CMK (cell line): Measurements from ENCODE around the gene RHOC.

Source experiments
- DNase-seq: peaks from one replicate; pipeline ENCODE4 v3.0.0-alpha.2; 2010; ENCODE audit warnings: low read depth

The RHOC gene

DNA sequence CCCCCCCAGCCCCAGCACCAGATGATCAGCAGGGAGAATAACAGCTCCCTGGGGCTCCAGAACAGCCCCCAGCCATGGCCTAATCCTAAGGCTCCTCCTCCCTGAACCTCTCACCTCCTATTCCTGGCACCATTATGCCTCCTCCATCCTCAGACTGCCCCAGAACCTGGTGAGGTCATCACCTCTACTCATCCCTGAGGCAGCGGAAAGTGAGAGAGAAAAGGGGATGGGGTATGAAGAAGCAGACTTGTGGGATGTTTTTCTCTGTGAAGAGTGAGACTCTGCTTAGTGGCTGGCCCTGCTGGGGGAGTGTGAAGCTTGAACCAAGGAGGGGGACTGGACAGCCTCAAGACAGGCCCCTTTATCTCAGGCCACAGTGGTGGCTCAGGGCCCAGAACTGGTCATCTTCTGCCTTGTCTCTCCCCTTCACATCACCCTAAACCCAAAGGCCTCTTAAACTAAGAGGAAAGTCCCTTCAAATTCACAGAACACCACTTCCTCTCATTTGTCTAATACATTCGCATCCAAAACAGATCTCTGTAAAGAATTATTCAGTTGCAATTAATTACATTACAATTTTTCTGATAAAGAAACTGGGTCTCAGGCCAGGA lies 10.4 kb upstream of the RHOC start:
- no peak for DNase-seq

DNA sequence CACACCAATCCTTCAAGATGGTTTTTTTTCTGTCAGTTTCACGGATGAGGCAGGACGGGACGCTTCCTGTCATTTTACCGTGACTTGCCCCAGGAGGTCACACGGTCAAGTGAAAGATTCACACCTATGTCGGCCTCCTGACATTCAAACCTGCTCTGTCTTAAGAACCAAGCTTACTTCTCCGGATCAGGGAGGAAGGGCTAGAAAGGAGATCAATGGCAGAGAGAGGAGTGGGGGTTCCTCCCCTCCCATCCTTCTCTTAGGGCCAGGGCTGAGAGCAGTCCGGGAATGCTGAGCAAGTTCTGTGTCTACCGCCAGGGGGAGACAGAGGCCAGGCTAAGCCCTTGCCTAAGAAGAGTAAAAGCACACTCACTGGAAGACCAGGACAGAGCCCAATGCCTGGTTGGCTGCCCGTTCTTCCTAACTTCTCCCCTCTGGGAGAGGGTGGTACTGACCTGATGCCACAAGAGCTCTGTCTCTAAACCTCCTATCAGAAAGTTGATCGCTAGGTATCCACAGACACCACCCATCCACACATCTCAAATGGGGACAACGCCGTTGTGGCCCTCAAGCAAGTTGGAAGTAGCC lies 9.3 kb upstream of the RHOC start:
- peak; percentile 85 for DNase-seq

DNA sequence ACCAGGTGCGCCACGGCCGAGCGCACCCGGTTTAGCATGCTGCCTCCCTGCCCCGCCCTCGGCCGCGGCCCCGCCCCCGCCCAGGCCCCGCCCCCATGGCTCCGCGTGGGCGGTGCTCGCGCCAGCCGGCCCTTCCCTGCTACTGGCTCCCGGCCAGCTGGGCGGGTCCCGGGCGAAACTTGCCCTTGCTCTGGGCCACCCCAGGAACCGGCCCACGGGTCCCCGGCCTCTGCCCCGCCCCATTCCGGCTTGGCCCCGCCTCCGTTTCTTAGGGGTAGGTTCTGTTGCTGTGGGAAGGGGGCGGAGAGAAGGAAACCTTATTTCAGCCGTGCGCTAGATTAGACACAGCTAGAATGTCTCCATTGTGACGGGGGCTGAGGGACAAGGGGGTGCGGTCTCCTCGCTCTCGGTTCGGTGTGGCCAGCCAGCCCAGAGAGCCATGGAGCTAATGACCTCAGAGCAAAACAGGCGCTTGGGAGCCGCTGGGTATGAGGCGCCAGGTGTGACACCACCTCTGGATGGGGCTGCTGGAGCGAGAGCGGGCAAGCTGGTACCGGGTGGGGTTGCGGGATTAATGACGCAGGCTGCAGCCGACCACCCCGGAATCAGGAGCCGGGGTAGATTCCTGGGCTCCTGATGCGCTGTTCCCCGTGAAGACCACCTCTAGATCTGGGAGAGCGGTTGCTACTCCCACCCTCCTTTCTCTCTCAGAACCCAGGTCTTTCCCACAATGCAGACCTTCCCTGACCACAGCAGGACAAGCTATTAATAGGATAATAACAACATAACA lies 8.5 kb upstream of the RHOC start, which contains the start of gene PPM1J:
PPM1J (minus strand) TSS at position 69 of the 790 bp plus-strand sequence; CDS start at position 38, 31 bp downstream.
- DNase-seq: peak; percentile 86

DNA sequence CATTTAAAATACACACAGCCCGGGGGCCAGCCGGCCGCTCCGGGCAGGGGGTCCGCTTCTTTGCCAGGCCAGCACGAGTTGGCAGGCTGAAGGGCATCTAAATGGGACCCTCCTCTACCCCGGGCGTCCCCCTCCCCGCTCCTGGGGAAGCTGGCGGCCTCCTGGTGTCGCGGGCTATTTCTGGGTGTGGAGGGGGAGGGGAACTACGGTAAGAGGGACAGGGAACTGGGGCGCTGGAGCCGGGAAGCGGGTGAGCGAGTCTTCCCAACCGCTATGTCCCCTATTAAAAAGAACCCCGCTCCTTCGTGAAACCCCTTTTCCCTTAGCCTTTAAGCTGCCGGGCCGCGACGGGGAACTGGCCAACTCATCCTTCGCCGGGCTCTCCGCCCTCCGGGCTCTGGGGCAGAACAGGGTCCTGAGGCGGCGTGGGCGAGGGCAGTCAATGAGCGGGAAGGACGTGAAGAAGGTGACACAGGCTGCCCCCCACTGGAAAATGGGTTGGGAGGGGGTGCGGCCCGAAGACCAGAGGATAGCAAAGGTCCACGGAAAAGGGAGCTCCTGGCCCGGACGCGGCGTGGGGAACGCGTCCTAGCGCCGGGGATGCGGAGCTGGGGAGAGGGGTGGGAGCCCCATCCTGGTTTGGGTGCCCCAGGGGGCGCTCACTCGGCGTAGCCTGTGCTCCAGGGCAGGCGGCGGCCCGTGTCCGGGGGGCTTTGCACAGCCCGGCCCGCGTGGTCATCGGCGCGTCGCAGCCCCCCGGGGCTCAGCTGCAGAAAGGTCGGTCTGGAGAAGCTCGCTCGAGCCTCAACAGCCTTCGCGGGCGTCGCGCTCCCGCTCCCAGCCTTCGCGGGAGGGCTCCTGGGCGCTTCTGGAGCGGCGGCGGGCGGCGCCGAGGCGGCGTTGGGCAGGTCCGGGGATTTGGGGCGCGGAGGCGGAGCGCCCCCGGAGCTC lies 7.7 kb upstream of the RHOC start:
- DNase-seq: no peak

DNA sequence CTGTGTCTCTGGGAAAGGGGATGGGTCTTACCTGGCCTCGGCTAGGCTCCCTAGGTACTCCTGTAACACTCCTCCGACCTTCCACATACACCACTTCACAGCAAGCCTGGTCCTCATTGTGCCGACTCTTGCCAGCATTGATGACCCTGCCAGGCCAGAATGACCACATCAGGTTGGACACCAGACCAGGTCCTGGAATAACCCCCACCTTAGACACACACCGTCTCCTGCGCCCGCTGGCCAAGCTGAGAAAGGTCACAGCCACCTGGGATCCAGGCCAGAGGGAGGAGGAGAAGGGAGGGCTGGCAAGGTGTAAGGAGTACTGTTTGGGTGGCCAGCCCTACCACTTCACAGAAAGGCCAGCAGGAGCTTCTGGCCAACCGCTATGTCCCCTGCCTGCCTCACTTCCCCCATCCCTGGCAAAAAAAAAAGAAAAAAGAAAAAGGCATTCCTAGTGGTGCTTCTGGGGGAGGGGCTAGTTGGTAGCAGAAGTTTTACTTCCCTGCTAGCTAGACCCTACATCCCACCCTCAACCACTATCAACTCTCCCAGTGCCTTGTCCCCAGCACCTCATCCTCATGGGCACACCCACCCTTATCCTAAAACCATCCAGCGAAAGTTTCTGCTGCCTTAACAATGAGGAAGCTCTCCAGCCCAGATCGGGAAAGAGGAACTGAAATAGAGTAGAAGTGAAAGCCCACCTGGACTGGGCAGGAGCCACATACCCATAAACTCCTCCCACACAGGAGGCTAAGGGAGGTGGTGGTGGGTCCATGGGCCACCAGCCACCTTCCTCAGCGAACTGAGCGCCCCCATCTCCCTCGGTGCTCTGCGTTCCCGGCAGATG lies 6.8 kb upstream of the RHOC start:
- DNase-seq: no peak

DNA sequence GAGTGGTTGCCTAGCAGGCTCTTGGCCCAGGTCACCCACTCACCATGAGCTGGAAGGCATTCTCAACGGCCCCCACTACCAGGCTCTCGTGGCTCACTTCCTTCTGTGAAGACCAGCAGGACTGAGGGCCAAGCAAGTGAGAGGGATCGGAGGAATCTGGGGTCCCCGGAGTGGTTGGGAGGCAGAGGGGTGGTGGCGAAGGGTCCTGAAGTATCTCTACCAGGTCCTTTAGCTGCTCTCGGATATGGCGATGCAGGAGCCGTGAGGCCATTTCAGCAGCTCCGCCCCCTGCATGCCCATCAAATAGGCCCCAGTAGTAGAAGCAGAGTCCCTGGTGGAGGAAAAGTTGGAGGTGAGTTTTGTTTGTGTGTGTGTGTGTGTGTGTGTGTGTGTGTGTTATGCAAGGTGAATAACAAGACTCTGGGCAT lies 5.8 kb upstream of the RHOC start:
- DNase-seq: no peak

DNA sequence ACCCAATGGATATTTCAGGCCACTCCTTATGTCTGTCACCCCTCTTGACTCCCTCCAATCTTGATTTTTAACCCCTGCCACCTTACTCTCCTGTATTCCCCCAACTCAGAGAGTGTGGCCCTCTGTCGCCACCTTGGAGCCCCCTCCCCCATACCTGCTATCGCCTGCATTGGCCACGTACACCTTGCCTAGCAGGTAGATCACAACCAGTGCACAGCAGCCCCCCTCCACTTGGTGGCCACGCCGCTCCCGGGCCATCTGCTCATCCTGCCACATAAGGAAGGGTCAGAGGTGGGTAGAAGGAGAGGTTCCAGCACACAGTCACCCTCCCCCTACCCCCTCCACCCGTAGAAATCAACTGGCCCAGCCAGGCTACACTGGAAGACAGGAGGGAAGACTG lies 5.3 kb upstream of the RHOC start:
- DNase-seq: no peak

DNA sequence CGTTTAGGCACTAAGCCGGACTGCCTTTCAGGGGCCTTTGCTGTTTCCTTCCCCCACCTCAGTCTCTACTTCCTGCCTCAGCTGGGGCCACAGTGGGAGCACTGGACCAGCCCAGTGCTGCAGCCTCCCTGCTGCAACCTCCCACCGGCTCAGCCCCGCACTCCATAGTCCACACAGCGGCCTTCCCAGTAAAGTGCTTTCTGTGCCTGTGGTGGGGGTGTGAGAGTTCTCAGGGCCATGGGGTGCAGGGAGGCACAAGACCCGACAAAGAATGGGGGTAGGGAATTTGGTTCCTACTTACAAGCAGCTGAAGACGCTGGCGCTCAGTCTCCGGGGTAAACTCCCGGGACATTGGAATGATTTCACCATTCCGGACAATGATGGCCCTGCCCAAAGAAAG lies 4.7 kb upstream of the RHOC start:
- no peak for DNase-seq

DNA sequence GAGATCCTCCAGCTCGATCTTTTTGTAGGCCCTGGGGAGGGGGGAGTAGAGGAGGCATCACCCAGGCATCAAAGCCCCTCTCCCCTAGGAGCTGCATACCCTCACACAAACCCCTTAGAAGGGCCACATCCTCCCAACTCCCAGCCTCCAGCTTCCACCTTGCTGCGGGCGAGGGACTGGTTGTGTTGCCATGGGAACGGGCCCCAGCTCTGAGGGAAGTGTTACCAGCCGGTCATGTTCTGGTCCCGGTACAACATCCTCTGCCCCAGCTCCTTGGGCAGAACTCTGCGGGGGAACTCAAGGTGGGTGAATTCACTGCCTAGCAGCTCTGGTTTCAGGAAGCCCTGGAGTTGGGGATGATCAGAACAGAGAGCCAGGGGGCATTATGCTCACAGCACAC lies 4.1 kb upstream of the RHOC start:
- DNase-seq: no peak

DNA sequence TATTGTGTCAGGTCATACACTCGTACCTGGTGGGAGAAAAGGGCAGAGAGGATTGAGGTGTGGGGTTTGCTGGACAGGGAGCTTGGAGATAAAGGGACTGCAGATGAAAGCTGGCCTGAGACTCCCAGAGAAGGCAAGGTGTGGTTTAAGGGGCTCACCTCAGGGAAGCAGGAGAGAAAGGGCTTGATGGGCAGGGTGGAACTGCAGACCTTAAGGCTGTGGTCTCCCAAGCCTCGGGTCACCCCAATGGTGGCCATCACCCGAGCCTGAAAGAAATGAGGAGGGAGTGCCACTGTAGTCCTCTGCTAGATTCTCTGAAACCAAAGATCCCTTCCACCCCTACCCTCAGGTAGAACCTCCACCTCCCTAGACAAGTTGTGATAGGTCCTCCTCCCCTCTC lies 3.7 kb upstream of the RHOC start:
- no peak for DNase-seq

DNA sequence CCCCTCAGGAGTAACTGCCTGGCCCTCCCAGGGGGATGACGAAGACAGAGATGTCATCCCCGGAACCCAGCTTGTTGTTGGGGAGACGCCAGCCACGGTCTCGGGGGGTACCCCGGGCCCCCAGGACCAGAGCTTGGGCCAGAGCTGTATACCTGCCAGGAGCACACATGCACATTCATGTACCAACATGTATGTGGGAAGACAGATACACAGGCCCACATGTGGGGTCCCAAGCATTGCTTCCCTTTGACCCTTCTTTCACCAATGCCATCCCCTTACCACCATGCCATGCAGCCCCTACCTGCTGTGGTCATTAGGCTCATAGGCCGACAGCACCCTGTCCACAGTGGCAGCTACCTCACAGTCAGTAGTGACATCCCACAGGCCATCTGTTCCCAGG lies 3.2 kb upstream of the RHOC start:
- no peak for DNase-seq

DNA sequence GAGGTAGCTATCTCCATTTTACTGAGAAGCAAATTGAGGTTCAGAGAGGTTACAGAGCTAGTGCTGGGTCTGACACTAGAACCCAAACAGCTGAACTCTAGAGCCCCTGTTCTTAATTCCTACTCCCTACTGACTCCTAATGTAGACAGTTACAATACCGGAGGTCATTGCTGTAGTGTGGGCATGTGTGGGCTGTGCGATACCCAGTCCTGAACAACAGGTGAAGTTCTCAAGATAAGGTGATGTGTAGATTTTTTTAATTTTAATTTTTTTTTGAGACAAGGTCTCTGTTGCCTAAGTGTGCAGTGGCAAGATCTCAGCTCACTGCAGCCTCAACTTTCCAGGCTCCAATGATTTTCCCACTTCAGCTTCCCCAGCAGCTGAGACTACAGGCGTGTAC lies 1.6 kb upstream of the RHOC start:
- no peak for DNase-seq

DNA sequence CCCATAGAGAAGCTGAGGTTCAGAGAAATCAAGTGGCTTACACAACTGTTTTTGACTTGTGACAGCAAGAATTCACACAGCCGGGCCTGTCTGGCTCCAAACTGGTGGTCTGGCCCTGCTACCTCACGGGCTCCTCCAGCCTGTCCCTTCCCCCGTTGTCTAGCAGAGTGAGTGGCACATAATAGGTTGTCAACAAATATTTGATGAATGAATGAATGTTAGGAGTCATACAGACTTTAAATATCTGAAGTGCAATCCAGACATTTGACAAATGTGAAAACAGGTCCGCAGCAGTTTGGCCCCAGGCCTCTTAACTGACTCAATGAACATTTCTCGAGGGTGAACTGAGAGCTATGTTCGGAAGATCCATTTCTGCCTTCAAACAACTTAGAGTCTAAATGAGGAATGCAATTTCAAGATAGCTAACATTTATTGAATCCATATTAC lies 1.1 kb upstream of the RHOC start:
- no peak for DNase-seq

DNA sequence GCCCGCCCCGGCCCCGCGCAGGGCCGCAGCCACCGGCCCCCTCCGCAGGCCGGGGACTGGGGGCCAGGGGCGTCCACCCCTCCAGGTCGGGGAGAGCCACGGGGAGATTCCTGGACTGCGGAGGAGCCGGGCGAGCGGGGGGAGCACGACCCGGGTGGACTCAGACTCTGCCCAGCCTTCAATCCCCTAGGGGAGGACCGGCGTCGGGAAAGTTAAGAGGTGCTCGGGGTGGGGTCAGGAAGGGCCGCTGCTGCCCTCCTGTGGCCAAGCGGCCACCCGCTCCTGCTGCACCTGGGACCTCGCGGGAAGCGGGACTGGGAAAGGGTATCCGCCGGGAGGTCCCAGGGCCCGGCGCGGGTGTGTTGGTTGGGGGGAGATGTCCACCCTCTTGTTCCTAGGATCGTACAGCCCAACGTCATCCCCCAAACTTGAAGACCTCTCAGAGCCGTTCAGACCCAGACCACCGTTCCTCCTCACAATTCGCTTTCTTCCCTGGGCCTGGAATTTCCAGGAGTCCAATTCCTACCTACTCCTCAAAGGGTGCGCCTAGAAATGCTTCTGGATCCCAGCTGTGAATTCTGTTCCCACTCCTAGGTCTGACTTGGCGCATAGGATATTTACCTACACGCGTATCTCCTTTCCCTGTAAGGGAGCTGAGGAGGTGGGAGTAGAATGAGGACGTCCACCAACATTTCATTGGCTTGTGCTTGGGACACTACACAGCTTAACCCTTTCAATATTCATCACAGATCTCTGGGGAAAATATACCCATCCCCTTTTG lies 484 bp upstream of the RHOC start:
- DNase-seq: peak; percentile 76

DNA sequence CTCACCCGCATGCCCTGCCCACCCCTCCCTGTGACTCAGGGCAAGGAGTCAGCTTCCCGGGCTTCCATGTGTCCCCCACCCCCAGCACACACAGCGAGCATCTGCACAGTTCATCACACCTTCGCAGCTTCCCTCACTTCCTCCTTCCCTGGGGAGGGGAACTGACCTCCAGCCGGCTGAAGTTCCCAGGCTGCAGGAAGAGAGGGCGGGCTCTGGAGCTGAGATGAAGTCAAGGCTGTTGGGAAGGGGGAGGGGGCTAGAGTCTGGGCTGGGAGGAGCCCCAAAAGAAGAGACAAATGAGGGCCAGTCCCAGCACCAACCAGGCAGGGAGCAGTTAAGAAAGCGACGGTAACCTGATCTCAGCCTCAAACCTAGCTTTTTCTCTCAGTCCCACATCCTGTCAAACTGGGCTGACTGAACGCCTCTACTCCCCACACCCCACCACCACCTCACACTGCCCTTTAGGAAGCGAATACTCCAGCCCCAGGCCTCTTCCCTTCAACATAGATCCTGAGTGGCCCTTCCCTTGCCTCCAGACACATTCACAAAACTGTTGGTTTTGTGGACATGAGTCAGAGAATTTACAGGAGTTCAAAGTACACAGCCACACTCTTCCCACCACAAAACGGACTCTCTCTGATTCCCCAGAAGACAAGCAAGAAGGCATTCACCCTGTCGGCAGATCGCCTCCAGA lies 1.8 kb downstream of the RHOC start:
- peak; percentile 94 for DNase-seq

DNA sequence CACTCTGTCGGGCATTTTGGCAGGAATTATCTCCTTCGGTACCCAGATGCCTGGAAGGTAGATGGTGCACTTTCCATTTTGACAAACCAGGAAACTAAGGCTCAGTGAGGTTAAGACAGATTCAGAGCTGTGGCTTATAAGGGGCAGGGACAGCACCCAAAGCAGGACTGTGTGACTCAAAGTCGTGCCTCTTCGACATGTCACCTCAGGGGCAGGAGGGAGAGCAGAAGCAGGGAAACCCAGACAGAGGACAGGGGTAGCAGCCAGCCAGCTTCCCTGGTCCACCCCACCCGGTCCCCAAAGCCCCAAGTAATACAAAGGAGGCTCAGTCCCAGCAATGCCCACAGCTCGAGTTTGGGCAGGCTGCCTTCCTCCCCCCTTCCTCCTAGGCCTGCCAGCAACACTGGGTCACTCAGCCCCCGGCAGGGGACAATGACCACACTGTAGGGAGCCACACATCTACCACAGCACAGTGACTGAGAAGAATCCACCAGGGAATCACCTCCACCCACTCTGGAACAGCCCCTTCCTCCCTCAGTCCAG lies 2.5 kb downstream of the RHOC start:
- no peak for DNase-seq

DNA sequence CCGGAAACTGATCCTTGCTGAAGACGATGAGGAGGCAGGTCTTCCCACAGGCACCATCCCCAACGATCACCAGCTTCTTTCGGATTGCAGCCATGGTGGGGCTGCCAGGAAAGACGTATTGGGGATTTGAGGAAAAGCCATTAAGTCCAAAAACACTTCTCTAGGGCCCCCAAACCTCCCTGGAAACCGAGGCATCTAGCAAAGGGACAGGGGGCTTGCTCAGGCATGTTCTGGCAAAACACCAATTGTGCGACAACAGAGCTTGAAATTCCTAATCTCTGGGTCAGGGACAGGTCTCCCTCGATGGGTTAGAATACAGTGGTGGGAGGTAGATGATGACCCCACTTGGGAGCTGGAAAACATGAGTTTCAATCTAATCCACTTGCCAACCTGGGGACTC lies 3.2 kb downstream of the RHOC start:
- DNase-seq: no peak

DNA sequence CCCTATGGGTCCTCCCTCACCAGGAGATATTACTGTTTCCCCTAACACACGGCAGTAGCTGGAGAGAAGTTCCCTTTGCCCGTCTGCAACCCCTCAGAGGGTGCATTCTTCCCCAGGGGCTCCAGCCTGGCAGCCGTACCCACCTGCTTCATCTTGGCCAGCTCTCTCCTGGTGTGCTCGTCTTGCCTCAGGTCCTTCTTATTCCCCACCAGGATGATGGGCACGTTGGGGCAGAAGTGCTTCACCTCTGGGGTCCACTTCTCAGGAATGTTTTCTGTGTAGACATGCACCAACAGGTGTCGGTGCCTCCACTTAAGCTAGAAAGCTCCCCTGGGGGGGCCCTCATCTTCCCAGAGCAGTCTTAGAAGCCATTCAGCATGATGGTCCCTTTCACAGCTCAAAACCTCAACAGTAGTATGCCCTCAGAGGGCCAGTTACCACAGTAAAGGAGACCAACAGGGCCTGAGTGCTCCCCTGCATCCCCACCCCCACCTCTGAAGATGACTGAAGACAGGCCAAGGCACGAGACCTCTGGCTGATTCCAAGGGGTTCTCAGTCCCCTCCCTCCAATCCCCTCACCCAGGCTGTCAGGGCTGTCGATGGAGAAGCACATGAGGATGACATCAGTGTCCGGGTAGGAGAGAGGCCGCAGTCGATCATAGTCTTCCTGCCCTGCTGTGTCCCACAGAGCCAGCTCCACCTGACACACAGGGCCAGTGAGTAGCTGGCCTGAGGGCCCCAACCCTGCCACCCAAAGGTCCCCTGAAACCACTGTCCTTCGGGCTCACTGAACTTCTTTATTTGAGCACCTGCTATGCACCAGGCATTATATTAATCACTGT lies 4.3 kb downstream of the RHOC start:
- DNase-seq: no peak

DNA sequence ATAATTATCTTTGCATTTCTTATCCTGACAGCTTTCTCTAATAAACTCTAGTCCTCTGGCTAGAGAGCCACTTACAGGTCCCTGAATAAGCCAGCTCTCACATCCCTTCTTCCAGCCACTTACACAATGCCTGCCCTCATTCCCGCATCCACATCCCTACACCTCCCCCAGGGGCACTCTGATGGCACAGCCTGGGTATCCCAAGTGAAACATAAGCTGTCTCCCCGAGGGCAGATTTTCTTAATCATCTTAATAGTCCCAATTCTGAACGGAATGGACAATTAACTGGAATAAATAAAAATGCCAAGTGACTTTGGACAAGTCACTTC lies 4.9 kb downstream of the RHOC start:
- DNase-seq: no peak
